Measurements from ENCODE around the gene TM4SF4.

TM4SF4 gene

DNA sequence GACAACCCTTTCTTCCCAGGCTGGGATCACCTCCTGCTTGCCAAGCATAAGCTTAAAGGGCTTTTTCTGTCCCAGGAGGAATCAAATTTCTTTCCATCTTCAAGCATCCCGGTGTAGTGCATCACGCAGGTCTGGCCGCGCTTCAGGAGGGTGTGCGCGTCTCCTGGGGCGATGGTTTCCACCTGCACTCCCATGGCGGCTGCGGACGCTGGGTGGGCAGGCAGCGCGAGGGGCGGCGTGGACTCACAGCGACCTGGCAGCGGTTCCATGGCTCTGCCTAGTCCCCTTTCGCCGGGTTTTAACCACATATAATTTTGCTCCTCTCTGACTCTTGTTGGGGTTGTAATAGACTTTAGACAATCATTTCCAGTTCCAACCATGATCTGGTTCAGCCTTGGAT, 10.6 kb upstream of the TM4SF4 start:
- no peak overlapping the region for H3K14ac ChIP-seq (ENCODE audit: low read length)
- H2AK5ac ChIP-seq (ENCODE audit: low read length), result no peak overlapping the region
- no peak overlapping the region for H3K27ac ChIP-seq (ENCODE audit: low read depth, low read length)
- no peak overlapping the region for H3K4me2 ChIP-seq (ENCODE audit: low read length)
- H3K9me3 ChIP-seq (ENCODE audit: insufficient read depth, low read depth, low read length), result peaks cover 6% of the 10 kb centered on the region
- H4K8ac ChIP-seq (ENCODE audit: low read depth, low read length), result no peak overlapping the region
- DNase-seq, result no peak
- H2BK12ac ChIP-seq (ENCODE audit: low read length), result no peak overlapping the region
- H2BK120ac ChIP-seq (ENCODE audit: insufficient read depth, low read length, poor library complexity), result no peak overlapping the region
- no peak overlapping the region for H4K12ac ChIP-seq (ENCODE audit: low read depth, low read length)
- H3K4me1 ChIP-seq (ENCODE audit: control insufficient read depth in 1 of 2, insufficient read depth in 2 of 2, low read length in 2 of 2), result peaks cover 3% of the 10 kb centered on the region in 2 experiments
- H3K36me3 ChIP-seq (ENCODE audit: control insufficient read depth in 1 of 2, insufficient read depth in 2 of 2, low read length in 2 of 2), result no peaks in the 10 kb centered on the region
- no CpG with 5 or more reads among the region's 18 CpGs for WGBS (ENCODE audit: extremely low coverage, insufficient coverage, insufficient read length)
- H3K9ac ChIP-seq (ENCODE audit: low read length), result no peak overlapping the region
- no peak overlapping the region for H3K4ac ChIP-seq (ENCODE audit: low read depth, low read length)
- no peak overlapping the region for H2BK5ac ChIP-seq (ENCODE audit: low read depth, low read length, poor library complexity)
- no peaks in the 10 kb centered on the region for H3K27me3 ChIP-seq (ENCODE audit: insufficient read depth, low read length)
- no peak overlapping the region for H3K4me3 ChIP-seq (ENCODE audit: low read depth, low read length)
- H4K91ac ChIP-seq (ENCODE audit: low read depth, low read length), result no peak overlapping the region
- H2AFZ ChIP-seq (ENCODE audit: insufficient read depth, low read length, poor library complexity), result no peak overlapping the region
- H3K23ac ChIP-seq (ENCODE audit: low read length), result no peak overlapping the region
- H3K18ac ChIP-seq (ENCODE audit: low read length), result no peak overlapping the region
- no peaks in the 10 kb centered on the region for H3K79me1 ChIP-seq (ENCODE audit: low read length)
- no peaks in the 10 kb centered on the region for H3K79me2 ChIP-seq (ENCODE audit: control insufficient read depth, insufficient read depth, low read length, poor library complexity)

DNA sequence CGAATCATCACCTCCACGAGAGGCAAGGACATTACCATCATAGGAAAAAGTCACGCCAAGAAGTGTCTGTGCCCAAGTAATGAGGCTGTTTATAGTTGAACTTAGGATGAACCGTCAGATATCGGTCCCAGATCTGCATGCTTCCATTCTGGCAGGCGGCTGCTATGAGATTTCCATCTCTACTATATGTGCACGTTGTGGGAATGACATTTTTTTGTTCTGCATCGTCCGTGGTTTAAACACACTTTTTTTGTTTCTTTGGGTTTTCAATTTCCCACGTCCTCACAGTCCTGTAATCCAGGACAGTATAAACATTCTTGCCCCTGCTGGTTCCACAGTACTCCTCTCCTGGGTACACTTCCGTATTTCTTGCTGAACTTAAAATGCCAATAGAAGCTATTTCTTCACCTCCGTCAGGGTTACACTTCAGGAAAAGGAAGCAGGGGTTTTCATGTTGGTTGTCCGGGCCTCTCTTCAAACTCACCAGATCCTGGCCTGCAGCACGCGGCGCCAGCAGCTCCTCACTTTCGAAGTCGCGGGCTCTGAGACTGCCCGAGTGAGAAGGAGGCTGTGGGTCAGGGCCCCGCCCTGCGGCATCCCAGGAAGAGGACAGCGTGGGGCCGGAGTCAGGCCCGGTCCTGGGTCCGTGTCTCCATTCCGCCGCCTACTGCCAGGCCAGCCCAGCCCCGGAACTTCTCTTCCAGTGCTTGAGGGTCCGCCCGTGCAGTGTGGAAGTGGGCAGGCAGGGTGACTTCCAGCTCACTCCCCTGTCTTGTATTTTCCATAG, 9.8 kb upstream of the TM4SF4 start:
- peak overlapping the region; percentile 6 for H2AK5ac ChIP-seq (ENCODE audit: low read length)
- no peak overlapping the region for H3K18ac ChIP-seq (ENCODE audit: low read length)
- H2AFZ ChIP-seq (ENCODE audit: insufficient read depth, low read length, poor library complexity), result no peak overlapping the region
- no peak overlapping the region for H2BK5ac ChIP-seq (ENCODE audit: low read depth, low read length, poor library complexity)
- peaks cover 3% of the 10 kb centered on the region in 2 experiments for H3K4me1 ChIP-seq (ENCODE audit: control insufficient read depth in 1 of 2, insufficient read depth in 2 of 2, low read length in 2 of 2)
- no peaks in the 10 kb centered on the region for H3K27me3 ChIP-seq (ENCODE audit: insufficient read depth, low read length)
- no peak overlapping the region for H3K27ac ChIP-seq (ENCODE audit: low read depth, low read length)
- no peak overlapping the region for H3K23ac ChIP-seq (ENCODE audit: low read length)
- H2BK12ac ChIP-seq (ENCODE audit: low read length), result no peak overlapping the region
- H4K8ac ChIP-seq (ENCODE audit: low read depth, low read length), result no peak overlapping the region
- H3K4ac ChIP-seq (ENCODE audit: low read depth, low read length), result no peak overlapping the region
- WGBS (ENCODE audit: extremely low coverage, insufficient coverage, insufficient read length), result no CpG with 5 or more reads among the region's 31 CpGs
- H4K91ac ChIP-seq (ENCODE audit: low read depth, low read length), result no peak overlapping the region
- H3K4me3 ChIP-seq (ENCODE audit: low read depth, low read length), result no peak overlapping the region
- H3K14ac ChIP-seq (ENCODE audit: low read length), result no peak overlapping the region
- H3K79me2 ChIP-seq (ENCODE audit: control insufficient read depth, insufficient read depth, low read length, poor library complexity), result no peaks in the 10 kb centered on the region
- no peak for DNase-seq
- no peak overlapping the region for H3K9ac ChIP-seq (ENCODE audit: low read length)
- no peak overlapping the region for H2BK120ac ChIP-seq (ENCODE audit: insufficient read depth, low read length, poor library complexity)
- H3K9me3 ChIP-seq (ENCODE audit: insufficient read depth, low read depth, low read length), result peaks cover 6% of the 10 kb centered on the region
- H3K36me3 ChIP-seq (ENCODE audit: control insufficient read depth in 1 of 2, insufficient read depth in 2 of 2, low read length in 2 of 2), result no peaks in the 10 kb centered on the region
- no peak overlapping the region for H3K4me2 ChIP-seq (ENCODE audit: low read length)
- no peak overlapping the region for H4K12ac ChIP-seq (ENCODE audit: low read depth, low read length)
- H3K79me1 ChIP-seq (ENCODE audit: low read length), result no peaks in the 10 kb centered on the region

DNA sequence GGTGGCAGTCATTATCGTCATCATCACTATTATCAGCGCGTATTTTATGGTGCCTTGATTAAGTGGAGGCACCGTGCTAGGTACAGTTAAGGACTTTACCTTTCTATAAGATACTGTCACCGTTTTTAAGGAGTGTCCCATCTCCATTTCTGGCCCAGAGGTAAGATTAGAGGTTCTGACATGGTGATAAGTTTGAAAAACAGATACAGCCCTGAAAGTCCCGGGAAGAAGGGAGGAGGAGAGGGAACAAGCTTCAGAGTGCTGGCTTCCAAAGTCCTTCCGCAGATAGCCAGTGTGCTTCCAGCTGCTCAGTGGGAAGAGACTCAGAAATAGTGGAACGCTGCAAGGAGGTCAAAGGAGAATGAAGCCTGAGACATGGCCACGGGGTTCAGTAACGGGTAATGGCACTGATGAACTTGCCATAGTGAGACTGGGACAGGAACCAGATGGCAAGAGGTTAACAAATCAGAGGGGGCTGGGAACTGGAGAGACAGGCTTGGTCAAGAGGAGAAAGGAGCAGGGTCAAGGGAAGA, 9.1 kb upstream of the TM4SF4 start:
- DNase-seq, result no peak
- no peaks in the 10 kb centered on the region for H3K27me3 ChIP-seq (ENCODE audit: insufficient read depth, low read length)
- no peak overlapping the region for H2BK5ac ChIP-seq (ENCODE audit: low read depth, low read length, poor library complexity)
- H3K79me1 ChIP-seq (ENCODE audit: low read length), result no peaks in the 10 kb centered on the region
- no peak overlapping the region for H4K91ac ChIP-seq (ENCODE audit: low read depth, low read length)
- H3K79me2 ChIP-seq (ENCODE audit: control insufficient read depth, insufficient read depth, low read length, poor library complexity), result no peaks in the 10 kb centered on the region
- H3K9ac ChIP-seq (ENCODE audit: low read length), result no peak overlapping the region
- H2BK120ac ChIP-seq (ENCODE audit: insufficient read depth, low read length, poor library complexity), result no peak overlapping the region
- peak overlapping the region; percentile 9 for H3K4ac ChIP-seq (ENCODE audit: low read depth, low read length)
- peak overlapping the region; percentile 35 for H3K14ac ChIP-seq (ENCODE audit: low read length)
- no peak overlapping the region for H2AFZ ChIP-seq (ENCODE audit: insufficient read depth, low read length, poor library complexity)
- no peak overlapping the region for H2AK5ac ChIP-seq (ENCODE audit: low read length)
- no peak overlapping the region for H3K23ac ChIP-seq (ENCODE audit: low read length)
- no peak overlapping the region for H3K4me2 ChIP-seq (ENCODE audit: low read length)
- peaks cover 6% of the 10 kb centered on the region for H3K9me3 ChIP-seq (ENCODE audit: insufficient read depth, low read depth, low read length)
- H3K18ac ChIP-seq (ENCODE audit: low read length), result no peak overlapping the region
- H2BK12ac ChIP-seq (ENCODE audit: low read length), result peak overlapping the region; percentile 51
- peaks cover 3% of the 10 kb centered on the region in 2 experiments for H3K4me1 ChIP-seq (ENCODE audit: control insufficient read depth in 1 of 2, insufficient read depth in 2 of 2, low read length in 2 of 2)
- no CpG with 5 or more reads among the region's 10 CpGs for WGBS (ENCODE audit: extremely low coverage, insufficient coverage, insufficient read length)
- H4K12ac ChIP-seq (ENCODE audit: low read depth, low read length), result no peak overlapping the region
- no peak overlapping the region for H3K4me3 ChIP-seq (ENCODE audit: low read depth, low read length)
- no peak overlapping the region for H4K8ac ChIP-seq (ENCODE audit: low read depth, low read length)
- no peak overlapping the region for H3K27ac ChIP-seq (ENCODE audit: low read depth, low read length)
- H3K36me3 ChIP-seq (ENCODE audit: control insufficient read depth in 1 of 2, insufficient read depth in 2 of 2, low read length in 2 of 2), result no peaks in the 10 kb centered on the region

DNA sequence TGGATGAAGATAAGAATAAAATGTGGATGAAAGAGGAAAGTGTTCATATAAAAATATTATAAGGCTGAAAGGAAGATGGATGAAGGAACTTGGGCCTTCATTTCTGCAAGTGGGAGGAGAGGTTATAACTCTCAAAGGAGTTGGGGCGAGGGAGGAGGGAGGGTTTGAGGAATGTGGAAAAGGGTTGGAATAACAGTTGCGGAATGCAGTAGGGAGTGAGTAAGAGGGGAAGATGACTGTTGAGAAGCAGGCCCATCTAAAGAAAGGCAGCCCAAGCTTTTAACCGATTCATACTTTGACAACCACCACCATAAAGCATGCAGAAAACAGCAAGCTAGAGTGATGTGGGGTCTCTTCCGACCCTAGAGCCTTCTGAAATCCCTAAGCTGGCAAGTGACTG, 8.3 kb upstream of the TM4SF4 start:
- Histone ChIP-seq H4K91ac (ENCODE audit: low read depth, low read length) (no peak overlapping the region), H3K14ac (ENCODE audit: low read length) (no peak overlapping the region), H3K18ac (ENCODE audit: low read length) (no peak overlapping the region), H3K79me2 (ENCODE audit: control insufficient read depth, insufficient read depth, low read length, poor library complexity) (no peaks in the 10 kb centered on the region), H3K27ac (ENCODE audit: low read depth, low read length) (no peak overlapping the region), H3K36me3 (ENCODE audit: control insufficient read depth in 1 of 2, insufficient read depth in 2 of 2, low read length in 2 of 2) (no peaks in the 10 kb centered on the region), H3K4ac (ENCODE audit: low read depth, low read length) (no peak overlapping the region), H2AFZ (ENCODE audit: insufficient read depth, low read length, poor library complexity) (no peak overlapping the region), H3K4me2 (ENCODE audit: low read length) (no peak overlapping the region), H2BK12ac (ENCODE audit: low read length) (no peak overlapping the region), H2BK5ac (ENCODE audit: low read depth, low read length, poor library complexity) (no peak overlapping the region), H4K8ac (ENCODE audit: low read depth, low read length) (no peak overlapping the region), H2BK120ac (ENCODE audit: insufficient read depth, low read length, poor library complexity) (no peak overlapping the region), H3K4me1 (ENCODE audit: control insufficient read depth in 1 of 2, insufficient read depth in 2 of 2, low read length in 2 of 2) (peaks cover 3% of the 10 kb centered on the region in 2 experiments), H3K4me3 (ENCODE audit: low read depth, low read length) (no peak overlapping the region), H3K9ac (ENCODE audit: low read length) (no peak overlapping the region), H3K23ac (ENCODE audit: low read length) (no peak overlapping the region), H3K79me1 (ENCODE audit: low read length) (no peaks in the 10 kb centered on the region), H2AK5ac (ENCODE audit: low read length) (no peak overlapping the region), H3K9me3 (ENCODE audit: insufficient read depth, low read depth, low read length) (peaks cover 6% of the 10 kb centered on the region), H3K27me3 (ENCODE audit: insufficient read depth, low read length) (no peaks in the 10 kb centered on the region), H4K12ac (ENCODE audit: low read depth, low read length) (no peak overlapping the region)
- 100% methylated on average over 2 of the region's 4 CpGs for WGBS (ENCODE audit: extremely low coverage, insufficient coverage, insufficient read length)
- no peak for DNase-seq

Data from trophoblast cell (in vitro differentiated cells and primary cell).